ENCODE data around the gene BCAS3.

DNA sequence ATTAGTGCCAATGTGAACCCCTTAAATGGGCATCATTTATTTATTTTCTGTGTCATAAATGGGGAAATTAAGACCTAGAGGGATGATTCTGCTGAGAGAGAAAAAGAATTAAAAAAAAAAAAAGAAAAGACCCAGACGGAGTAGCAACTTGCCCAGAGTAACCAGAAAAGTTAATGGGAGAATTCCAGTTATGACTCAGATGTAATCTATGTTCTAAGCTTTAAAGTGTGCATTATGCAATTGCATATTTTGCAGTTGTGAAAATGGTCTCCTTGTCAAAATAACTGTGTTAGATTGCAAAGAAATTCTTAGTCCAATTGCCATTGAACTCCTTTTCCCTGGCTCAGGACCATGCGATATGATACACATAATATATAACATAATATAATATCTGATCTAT is 683.4 kb downstream of the BCAS3 start:
- TF ChIP-seq POLR2AphosphoS5 (IDR thresholded peaks at IDR 0.05): no peak
- TF ChIP-seq, protein P1, sequence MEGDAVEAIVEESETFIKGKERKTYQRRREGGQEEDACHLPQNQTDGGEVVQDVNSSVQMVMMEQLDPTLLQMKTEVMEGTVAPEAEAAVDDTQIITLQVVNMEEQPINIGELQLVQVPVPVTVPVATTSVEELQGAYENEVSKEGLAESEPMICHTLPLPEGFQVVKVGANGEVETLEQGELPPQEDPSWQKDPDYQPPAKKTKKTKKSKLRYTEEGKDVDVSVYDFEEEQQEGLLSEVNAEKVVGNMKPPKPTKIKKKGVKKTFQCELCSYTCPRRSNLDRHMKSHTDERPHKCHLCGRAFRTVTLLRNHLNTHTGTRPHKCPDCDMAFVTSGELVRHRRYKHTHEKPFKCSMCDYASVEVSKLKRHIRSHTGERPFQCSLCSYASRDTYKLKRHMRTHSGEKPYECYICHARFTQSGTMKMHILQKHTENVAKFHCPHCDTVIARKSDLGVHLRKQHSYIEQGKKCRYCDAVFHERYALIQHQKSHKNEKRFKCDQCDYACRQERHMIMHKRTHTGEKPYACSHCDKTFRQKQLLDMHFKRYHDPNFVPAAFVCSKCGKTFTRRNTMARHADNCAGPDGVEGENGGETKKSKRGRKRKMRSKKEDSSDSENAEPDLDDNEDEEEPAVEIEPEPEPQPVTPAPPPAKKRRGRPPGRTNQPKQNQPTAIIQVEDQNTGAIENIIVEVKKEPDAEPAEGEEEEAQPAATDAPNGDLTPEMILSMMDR (IDR thresholded peaks at IDR 0.05 in 8 of 11, conservative IDR thresholded peaks at IDR 0.05 in 3 of 11): no peak
- TF ChIP-seq POLR2A (IDR thresholded peaks at IDR 0.05): no peak

Measured in spleen (tissue), 7 donors.